22Rv1 (cell line): ENCODE measurements around the gene GGCX.

ENCODE experiments used
- ZFX ChIP-seq: fragments of 450-650 bp; IDR thresholded peaks from 2 replicates; pipeline ENCODE4 v1.6.1; 2017; ENCODE audit warnings: antibody characterized with exemption, borderline replicate concordance
- TF ChIP-seq, protein P1 (sequence below): fragments of 450-650 bp; IDR thresholded peaks from 2 replicates; pipeline ENCODE4 v1.5.1; 2017; ENCODE audit warnings: mild to moderate bottlenecking

DNA sequence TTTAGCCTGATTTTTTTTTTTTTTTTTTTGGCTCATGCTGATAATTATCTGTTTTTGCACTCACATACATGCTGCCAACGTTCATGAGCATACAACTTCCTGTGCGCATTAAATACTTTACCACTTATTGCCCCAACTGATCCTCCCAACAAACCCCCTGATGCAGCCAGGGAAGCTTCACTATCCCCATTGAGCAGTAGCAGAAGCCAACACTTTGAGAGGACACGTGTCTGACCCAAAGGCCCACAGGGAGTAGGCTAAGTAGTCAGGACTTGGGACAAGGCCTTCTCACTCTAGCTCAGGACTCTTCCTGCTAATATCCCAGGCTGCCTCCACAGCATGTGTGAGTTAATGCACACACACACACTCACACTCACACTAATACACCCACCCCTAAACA is 58.6 kb downstream of the GGCX start:
- TF ChIP-seq, protein P1, sequence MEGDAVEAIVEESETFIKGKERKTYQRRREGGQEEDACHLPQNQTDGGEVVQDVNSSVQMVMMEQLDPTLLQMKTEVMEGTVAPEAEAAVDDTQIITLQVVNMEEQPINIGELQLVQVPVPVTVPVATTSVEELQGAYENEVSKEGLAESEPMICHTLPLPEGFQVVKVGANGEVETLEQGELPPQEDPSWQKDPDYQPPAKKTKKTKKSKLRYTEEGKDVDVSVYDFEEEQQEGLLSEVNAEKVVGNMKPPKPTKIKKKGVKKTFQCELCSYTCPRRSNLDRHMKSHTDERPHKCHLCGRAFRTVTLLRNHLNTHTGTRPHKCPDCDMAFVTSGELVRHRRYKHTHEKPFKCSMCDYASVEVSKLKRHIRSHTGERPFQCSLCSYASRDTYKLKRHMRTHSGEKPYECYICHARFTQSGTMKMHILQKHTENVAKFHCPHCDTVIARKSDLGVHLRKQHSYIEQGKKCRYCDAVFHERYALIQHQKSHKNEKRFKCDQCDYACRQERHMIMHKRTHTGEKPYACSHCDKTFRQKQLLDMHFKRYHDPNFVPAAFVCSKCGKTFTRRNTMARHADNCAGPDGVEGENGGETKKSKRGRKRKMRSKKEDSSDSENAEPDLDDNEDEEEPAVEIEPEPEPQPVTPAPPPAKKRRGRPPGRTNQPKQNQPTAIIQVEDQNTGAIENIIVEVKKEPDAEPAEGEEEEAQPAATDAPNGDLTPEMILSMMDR = no peak
- no peak for TF ChIP-seq ZFX
